Left lung (tissue), 10 donors: Measurements from ENCODE around the gene FYN. TPM values are rescaled to one million over a fixed set of nuclear protein-coding genes. Genes with fewer than 3 reads are reported as not detected.
A peak's percentile ranks its signal among the peaks of the same experiment; 100 is the strongest.
"Not testable (repeated sequence)": the region's sequence is repeated elsewhere in the genome, so short reads cannot be mapped to it uniquely, and the experiment has no call there.

ENCODE experiments used
- ATAC-seq: fragments of 200-7000 bp; cut with Tn5 transposase; one replicate; pipeline ENCODE4 v1.9.1; 2020; ENCODE audit warnings: moderate library complexity
- DNase-seq, 4 donors: peaks; one replicate each; pipeline ENCODE4 v3.0.0-alpha.2; 2013 to 2020
- H3K27ac ChIP-seq, 2 donors: fragments of 200-600 bp; sonication (generic) in 1 of 2; one replicate each; pipeline versions ENCODE4 v1.5.0 to v1.8.0; 2020 to 2021
- H3K27me3 ChIP-seq, 2 donors: fragments of 200-600 bp; sonication (generic) in 1 of 2; one replicate each; pipeline versions ENCODE4 v1.5.0 to v1.8.0; 2020 to 2021
- H3K36me3 ChIP-seq, 2 donors: fragments of 200-600 bp; sonication (generic) in 1 of 2; one replicate each; pipeline versions ENCODE4 v1.5.0 to v1.8.0; 2020 to 2021
- H3K4me1 ChIP-seq, 2 donors: fragments of 200-600 bp; one replicate each; pipeline ENCODE4 v1.8.0; 2021
- H3K4me3 ChIP-seq, 2 donors: fragments of 200-600 bp; sonication (generic) in 1 of 2; one replicate each; pipeline versions ENCODE4 v1.5.0 to v1.8.0; 2020 to 2021; ENCODE audit warnings: mild to moderate bottlenecking in 1 of 2
- H3K9me3 ChIP-seq, 2 donors: fragments of 200-600 bp; sonication (generic) in 1 of 2; one replicate each; pipeline versions ENCODE4 v1.5.0 to v1.8.0; 2020 to 2021
- CTCF ChIP-seq, 2 donors: fragments of 200-600 bp; sonication (generic) in 1 of 2; IDR thresholded peaks; one replicate each; pipeline versions ENCODE4 v1.5.0 to v1.8.0; 2021; ENCODE audit warnings: antibody characterized with exemption in 2 of 2
- intact Hi-C, 2 donors: fragments of 100-400 bp; cut with DNase I; formaldehyde crosslinking; loops; one replicate each; pipeline versions ENCODE4 v1.11.2 to v1.14.2; 2022
- polyA plus RNA-seq, 6 donors: library from polyadenylated mRNA; unstranded; fragments of 120-200 nt; gene quantifications; one replicate each; pipeline ENCODE4 v1.2.1, GENCODE V29; 2013; ENCODE audit not compliant: insufficient read length in 6 of 6
- total RNA-seq, 2 donors: library from RNA; stranded (reverse); fragmentation: NEBNext Ultra II Directional; extraction: Animal tissue kit (Norgen Biotek cat#: 25700); gene quantifications; one replicate each; pipeline ENCODE4 v1.2.1, GENCODE V29; 2021
- donor health status: DM: no; HTN: yes; CAD: no.
- donor health status: DM: no; HTN: no; CAD: no.

Gene FYN
- total and polyA plus RNA-seq, 8 donors, result 58.8 to 165 (median 144) TPM

- Histone ChIP-seq H3K36me3 (no peaks in the 10 kb centered on the region), H3K4me3 (no peak overlapping the region), H3K4me1 (peaks cover 0 to 46% of the 10 kb centered on the region in 2 donors), H3K27me3 (no peaks in the 10 kb centered on the region), H3K9me3 (no peaks in the 10 kb centered on the region), H3K27ac (no peak overlapping the region)
- ATAC-seq (no peak), DNase-seq (no peak)
- no peak for TF ChIP-seq CTCF (IDR thresholded peaks at IDR 0.05)
- intact Hi-C loops, result no loop called here
Observed at GRCh38 chr6:111840803-111841202, 32.4 kb downstream of the FYN start.

DNA sequence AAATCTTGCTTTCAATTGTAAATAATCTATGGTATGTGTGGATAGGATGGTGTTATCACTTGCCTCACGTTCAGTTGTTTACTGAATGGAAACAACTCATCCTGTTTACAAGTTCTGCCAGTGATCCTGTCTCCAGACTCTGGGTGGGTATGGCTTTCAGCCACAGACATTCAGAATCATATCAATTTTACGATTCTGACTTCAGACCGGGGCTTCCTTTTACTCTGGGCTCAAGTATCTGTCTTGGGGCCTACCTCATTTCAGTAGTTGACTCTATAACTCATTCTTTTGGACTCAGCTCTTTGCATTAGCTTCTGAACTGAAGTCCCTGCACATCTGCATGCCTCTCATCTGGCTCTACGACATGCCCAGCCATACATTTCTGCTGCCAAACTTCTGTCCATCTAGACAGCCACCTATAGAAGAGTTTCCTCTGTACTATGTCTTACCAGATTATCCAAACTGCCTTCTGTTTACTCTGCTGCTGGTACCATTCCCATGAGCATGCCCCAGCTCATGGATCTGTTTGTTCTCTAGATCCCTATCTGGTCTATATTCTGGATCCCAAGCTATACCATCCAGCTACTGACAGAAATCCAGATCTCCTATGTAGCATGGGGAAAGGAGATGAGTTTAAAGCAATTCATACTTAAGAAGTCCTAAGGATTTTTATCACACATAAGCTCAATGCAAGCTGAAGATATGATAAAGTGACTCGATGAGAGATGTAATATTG is 34.3 kb downstream of the FYN start:
- no peak overlapping the region for H3K4me3 ChIP-seq
- H3K27me3 ChIP-seq, result no peaks in the 10 kb centered on the region
- DNase-seq, result no peak
- ATAC-seq, result no peak
- no peaks in the 10 kb centered on the region for H3K36me3 ChIP-seq
- H3K9me3 ChIP-seq, result no peaks in the 10 kb centered on the region
- no peak for TF ChIP-seq CTCF (IDR thresholded peaks at IDR 0.05)
- intact Hi-C loops, result no loop called here
- peaks cover 0 to 31% of the 10 kb centered on the region in 2 donors for H3K4me1 ChIP-seq
- H3K27ac ChIP-seq, result no peak overlapping the region

DNA sequence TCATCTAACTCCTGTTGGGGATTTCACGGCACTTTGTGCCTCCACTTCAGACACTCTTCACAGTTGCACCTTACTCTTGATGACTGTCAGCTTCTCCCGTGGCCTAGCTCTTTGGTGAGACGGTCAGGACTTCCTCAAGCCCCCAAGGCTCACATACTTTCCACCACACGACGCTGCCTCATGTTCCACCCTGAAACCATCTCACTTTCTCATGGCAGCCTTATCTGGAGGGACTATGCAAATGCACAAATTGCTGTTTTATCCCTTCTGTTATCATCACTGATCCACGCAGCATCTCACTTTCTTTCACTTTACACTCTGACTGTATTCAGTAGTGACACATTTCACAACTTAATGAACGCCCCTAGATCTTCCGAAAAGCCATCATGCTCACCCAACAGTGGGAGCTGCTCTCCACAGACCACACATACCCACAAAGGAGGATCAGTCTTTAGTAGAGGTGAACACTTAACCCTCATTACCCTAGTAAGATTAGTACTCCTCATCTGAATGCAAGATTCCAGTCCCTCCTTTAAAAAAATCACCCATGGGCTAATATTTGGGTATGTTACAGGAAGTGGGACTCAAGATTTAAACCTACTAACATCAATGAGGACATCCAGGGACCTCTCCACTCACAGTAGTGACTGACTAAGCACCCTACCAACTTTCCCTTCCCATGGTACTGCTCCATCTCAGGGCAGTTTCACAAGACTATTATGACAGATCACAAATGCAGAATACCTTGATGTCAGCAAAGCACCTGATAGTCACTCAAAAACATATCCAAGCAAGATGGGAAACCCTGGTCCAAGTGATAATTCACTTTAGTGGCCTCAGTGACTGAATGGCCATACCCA is 35.4 kb downstream of the FYN start:
- Histone ChIP-seq H3K27me3 (no peaks in the 10 kb centered on the region), H3K27ac (peak overlapping the region in 1 of 2 donors; percentile 10), H3K4me1 (peaks cover 0 to 25% of the 10 kb centered on the region in 2 donors), H3K36me3 (no peaks in the 10 kb centered on the region), H3K9me3 (no peaks in the 10 kb centered on the region), H3K4me3 (no peak overlapping the region)
- intact Hi-C loops, result no loop called here
- ATAC-seq (no peak), DNase-seq (no peak)
- TF ChIP-seq CTCF (IDR thresholded peaks at IDR 0.05), result no peak

GRCh38 chr6:111837007-111837406 is 36.2 kb downstream of the FYN start:
- peaks cover 0 to 23% of the 10 kb centered on the region in 2 donors for H3K4me1 ChIP-seq
- ATAC-seq (no peak), DNase-seq (no peak)
- TF ChIP-seq CTCF (IDR thresholded peaks at IDR 0.05), result no peak
- no peak overlapping the region for H3K27ac ChIP-seq
- intact Hi-C loops, result no loop called here
- no peak overlapping the region for H3K4me3 ChIP-seq
- H3K36me3 ChIP-seq, result no peaks in the 10 kb centered on the region
- no peaks in the 10 kb centered on the region for H3K27me3 ChIP-seq
- H3K9me3 ChIP-seq, result no peaks in the 10 kb centered on the region

DNA sequence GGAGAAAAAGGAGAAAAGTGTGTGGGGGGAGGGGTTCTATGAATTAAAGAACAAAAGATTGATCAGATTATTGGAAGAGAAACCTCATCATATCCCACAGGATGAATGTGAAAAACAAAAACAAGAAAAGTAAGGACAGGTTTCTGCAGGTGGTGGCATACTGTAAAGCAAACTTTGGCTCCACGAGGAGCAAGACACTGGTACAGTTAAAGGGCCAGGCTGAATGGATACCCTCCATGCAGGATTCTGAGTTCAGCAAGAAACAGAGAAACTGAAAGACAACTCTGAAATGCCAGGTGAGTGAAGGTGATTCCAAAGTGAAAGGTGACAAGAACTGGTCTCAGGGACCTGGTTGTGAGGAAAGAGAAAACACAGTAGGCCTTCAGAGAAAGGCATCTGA is 37.4 kb downstream of the FYN start:
- intact Hi-C loops, result no loop called here
- Histone ChIP-seq H3K9me3 (no peaks in the 10 kb centered on the region), H3K27me3 (no peaks in the 10 kb centered on the region), H3K4me1 (peaks cover 0 to 15% of the 10 kb centered on the region in 2 donors), H3K4me3 (no peak overlapping the region), H3K36me3 (no peaks in the 10 kb centered on the region), H3K27ac (no peak overlapping the region)
- DNase-seq (no peak), ATAC-seq (no peak)
- TF ChIP-seq CTCF (IDR thresholded peaks at IDR 0.05), result no peak

DNA sequence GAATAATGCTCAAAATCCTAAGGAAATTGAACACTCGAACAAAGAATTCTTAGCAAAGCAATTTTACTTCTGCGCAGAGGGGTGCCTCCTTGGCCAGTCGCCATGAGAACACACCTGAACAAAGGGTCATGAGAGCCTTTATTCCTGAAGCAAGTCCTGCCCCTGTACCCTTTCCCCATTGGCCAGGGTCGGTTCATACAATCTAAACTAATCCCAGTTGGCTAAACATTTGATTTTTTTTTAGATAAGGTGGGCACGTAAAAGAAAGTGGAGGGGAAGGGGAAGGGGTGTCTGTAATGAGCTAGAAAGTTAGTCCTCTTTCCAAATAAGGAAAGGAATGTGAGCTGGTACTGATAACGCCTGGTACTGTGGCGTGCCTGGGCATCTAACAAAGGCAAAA is 37.9 kb downstream of the FYN start:
- intact Hi-C loops, H3K27ac ChIP-seq, H3K9me3 ChIP-seq, H3K36me3 ChIP-seq, DNase-seq, ATAC-seq, H3K27me3 ChIP-seq, H3K4me3 ChIP-seq: not testable (repeated sequence)
- peaks cover 0 to 15% of the 10 kb centered on the region in 2 donors for H3K4me1 ChIP-seq
